Muscle layer of colon (tissue), 2 donors: ENCODE measurements around the gene ANP32B.
"Not testable (repeated sequence)": the region's sequence is repeated elsewhere in the genome, so short reads cannot be mapped to it uniquely, and the experiment has no call there.

Experiments used
- H3K27ac ChIP-seq: one replicate; pipeline ENCODE4 v1.7.0; 2013; ENCODE audit warnings: low read depth, mild to moderate bottlenecking, low read length, moderate library complexity
- H3K27me3 ChIP-seq, 2 donors: one replicate each; pipeline ENCODE4 v1.7.0; 2013; ENCODE audit warnings: low read length in 2 of 2, mild to moderate bottlenecking in 2 of 2; ENCODE audit not compliant: insufficient read depth in 2 of 2, control insufficient read depth in 1 of 2
- H3K36me3 ChIP-seq: one replicate; pipeline ENCODE4 v1.7.0; 2013; ENCODE audit warnings: mild to moderate bottlenecking, low read length; ENCODE audit not compliant: insufficient read depth
- H3K4me1 ChIP-seq: one replicate; pipeline ENCODE4 v1.7.0; 2013; ENCODE audit warnings: mild to moderate bottlenecking, low read length; ENCODE audit not compliant: insufficient read depth
- H3K4me3 ChIP-seq, 2 donors: one replicate each; pipeline ENCODE4 v1.7.0; 2013; ENCODE audit warnings: low read length in 2 of 2, low read depth in 1 of 2, mild to moderate bottlenecking in 1 of 2, moderate library complexity in 1 of 2
- H3K9ac ChIP-seq: one replicate; pipeline ENCODE4 v1.7.0; 2013; ENCODE audit warnings: low read length
- H3K9me3 ChIP-seq: one replicate; pipeline ENCODE4 v1.7.0; 2013; ENCODE audit warnings: mild to moderate bottlenecking, low read length
- donor health status: abdominal sarcoma.
- donor health status: Adenocarcinoma of cecum.

ANP32B gene

GRCh38 chr9:97947094-97947493 is 36.0 kb upstream of the ANP32B start:
- not testable (repeated sequence) for H3K9ac ChIP-seq

DNA sequence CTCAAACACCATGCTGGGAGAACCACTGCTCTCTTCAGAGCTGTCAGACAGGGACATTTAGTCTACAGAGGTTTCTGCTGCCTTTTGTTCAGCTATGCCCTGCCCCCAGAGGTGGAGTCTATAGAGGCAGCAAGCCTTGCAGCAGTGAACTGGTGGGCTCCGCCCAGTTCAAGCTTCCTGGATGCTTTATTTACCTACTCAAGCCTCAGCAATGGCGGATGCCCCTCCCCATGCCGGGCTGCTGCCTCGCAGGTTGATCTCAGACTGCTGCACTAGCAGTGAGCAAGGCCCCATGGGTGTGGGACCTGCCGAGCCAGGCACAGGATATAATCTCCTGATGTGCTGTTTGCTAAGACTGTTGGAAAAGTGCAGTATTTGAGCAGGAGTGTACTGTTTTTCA is 32.3 kb upstream of the ANP32B start:
- H3K4me3 ChIP-seq, H3K9ac ChIP-seq, H3K4me1 ChIP-seq, H3K36me3 ChIP-seq, H3K27ac ChIP-seq, H3K9me3 ChIP-seq, H3K27me3 ChIP-seq: not testable (repeated sequence)

More at GRCh38 chr9:97947094-97947493, 36.0 kb upstream of the ANP32B start:
- not testable (repeated sequence) for H3K27ac ChIP-seq, H3K27me3 ChIP-seq, H3K4me1 ChIP-seq, H3K9me3 ChIP-seq, H3K4me3 ChIP-seq, H3K36me3 ChIP-seq

- no peak overlapping the region for H3K9ac ChIP-seq
These were observed 28.6 kb upstream of the ANP32B start for GRCh38 chr9:97954550-97954989.

DNA sequence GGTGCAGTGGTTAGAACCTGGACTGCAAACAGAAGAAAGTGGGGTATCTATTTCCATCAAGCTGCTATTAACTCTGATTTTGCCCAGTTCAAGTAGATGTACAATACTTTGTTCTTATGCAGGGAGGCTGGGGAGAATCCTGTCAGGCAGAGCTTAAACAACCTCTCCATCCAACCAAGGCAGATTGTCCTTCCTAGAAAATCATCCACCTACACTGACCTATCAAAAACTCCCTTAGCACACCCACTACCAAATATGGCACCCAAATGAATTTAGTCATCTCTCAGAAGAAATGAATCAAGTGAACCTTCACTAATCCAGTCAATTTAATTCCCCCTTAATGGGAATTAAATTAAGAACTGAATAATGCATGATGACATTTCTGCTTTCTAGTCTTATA is 26.8 kb upstream of the ANP32B start:
- Histone ChIP-seq H3K4me1 (peaks cover 7% of the 10 kb centered on the region), H3K4me3 (no peak overlapping the region), H3K27me3 (no peaks in the 10 kb centered on the region), H3K9ac (no peak overlapping the region), H3K27ac (no peak overlapping the region), H3K36me3 (no peaks in the 10 kb centered on the region), H3K9me3 (no peaks in the 10 kb centered on the region)

More at GRCh38 chr9:97954550-97954989, 28.6 kb upstream of the ANP32B start:
- peaks cover 7% of the 10 kb centered on the region for H3K4me1 ChIP-seq
- H3K9me3 ChIP-seq = no peaks in the 10 kb centered on the region
- no peak overlapping the region for H3K27ac ChIP-seq
- H3K27me3 ChIP-seq = no peaks in the 10 kb centered on the region
- no peak overlapping the region for H3K4me3 ChIP-seq
- H3K36me3 ChIP-seq = no peaks in the 10 kb centered on the region

DNA sequence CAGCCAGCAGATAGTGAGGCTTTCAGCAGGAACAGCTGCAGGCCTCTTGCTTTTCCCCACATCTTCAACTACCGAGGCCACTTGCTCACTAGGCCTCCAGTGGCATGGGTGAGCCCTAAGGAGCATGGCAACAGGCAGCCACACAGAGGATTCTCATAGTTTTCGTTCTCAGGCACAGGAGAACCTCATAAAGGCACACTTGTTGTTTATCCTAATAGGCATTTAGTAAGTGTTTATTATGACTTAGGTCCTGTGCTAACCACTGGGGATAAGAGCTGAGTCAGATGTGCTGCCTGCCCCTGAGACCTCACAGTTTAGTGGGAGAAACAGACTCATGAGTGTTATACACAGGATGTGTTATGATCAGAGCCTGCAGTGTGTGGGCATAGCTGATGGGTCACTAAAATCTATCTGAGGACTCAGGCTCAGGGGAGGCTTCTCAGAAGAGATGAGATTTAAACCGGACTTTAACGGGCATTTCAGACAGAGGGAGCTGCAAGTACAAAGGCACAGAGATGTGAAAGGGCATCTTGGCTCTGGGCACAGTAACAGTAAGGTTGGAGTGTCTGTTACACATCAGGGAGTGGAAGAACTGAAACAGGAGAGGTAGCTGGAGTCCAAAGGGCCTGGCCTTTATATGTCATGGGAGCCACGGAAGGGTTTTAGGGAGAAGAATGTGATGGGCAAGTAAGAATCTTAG is 24.2 kb upstream of the ANP32B start:
- Histone ChIP-seq H3K9me3 (no peaks in the 10 kb centered on the region), H3K4me1 (peaks cover 7% of the 10 kb centered on the region), H3K27ac (no peak overlapping the region), H3K4me3 (no peak overlapping the region), H3K36me3 (no peaks in the 10 kb centered on the region), H3K9ac (no peak overlapping the region), H3K27me3 (no peaks in the 10 kb centered on the region)

DNA sequence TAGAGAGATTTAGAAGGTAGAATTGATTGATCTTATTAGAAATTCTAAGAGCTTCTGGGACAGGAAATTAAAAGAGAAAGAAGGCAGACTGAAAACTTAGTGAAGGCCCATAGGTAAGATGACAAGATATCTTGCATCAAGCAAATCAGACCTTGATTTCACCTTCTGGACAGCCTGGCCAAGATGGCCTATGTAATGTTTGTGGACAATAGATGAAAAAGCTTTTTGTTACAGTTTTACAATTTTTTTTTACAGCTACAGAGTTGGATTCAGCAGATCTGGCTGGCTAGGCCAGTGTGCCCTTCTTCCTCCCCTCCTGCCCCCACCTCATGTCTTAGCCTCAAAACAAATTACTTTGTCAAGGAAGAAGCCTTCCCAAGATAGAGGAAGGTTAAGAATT is 23.6 kb upstream of the ANP32B start:
- Histone ChIP-seq H3K36me3 (no peaks in the 10 kb centered on the region), H3K27ac (no peak overlapping the region), H3K9me3 (no peaks in the 10 kb centered on the region), H3K4me3 (no peak overlapping the region), H3K9ac (no peak overlapping the region), H3K27me3 (no peaks in the 10 kb centered on the region), H3K4me1 (peaks cover 7% of the 10 kb centered on the region)

GRCh38 chr9:97960678-97961328 is 22.3 kb upstream of the ANP32B start:
- not testable (repeated sequence) for H3K4me1 ChIP-seq, H3K27me3 ChIP-seq, H3K4me3 ChIP-seq, H3K27ac ChIP-seq, H3K36me3 ChIP-seq, H3K9ac ChIP-seq, H3K9me3 ChIP-seq

GRCh38 chr9:97961361-97961760 is 21.8 kb upstream of the ANP32B start:
- Histone ChIP-seq H3K4me3 (no peak overlapping the region), H3K36me3 (no peaks in the 10 kb centered on the region), H3K4me1 (peaks cover 7% of the 10 kb centered on the region), H3K9me3 (no peaks in the 10 kb centered on the region), H3K9ac (no peak overlapping the region), H3K27me3 (no peaks in the 10 kb centered on the region), H3K27ac (no peak overlapping the region)

GRCh38 chr9:97962136-97962535 is 21.0 kb upstream of the ANP32B start:
- H3K4me3 ChIP-seq = no peak overlapping the region
- H3K27ac ChIP-seq = no peak overlapping the region
- no peak overlapping the region for H3K9ac ChIP-seq
- no peaks in the 10 kb centered on the region for H3K9me3 ChIP-seq
- H3K36me3 ChIP-seq = no peaks in the 10 kb centered on the region
- H3K4me1 ChIP-seq = peaks cover 7% of the 10 kb centered on the region
- no peaks in the 10 kb centered on the region for H3K27me3 ChIP-seq

GRCh38 chr9:97962575-97962974 is 20.6 kb upstream of the ANP32B start:
- no peak overlapping the region for H3K4me3 ChIP-seq
- no peaks in the 10 kb centered on the region for H3K36me3 ChIP-seq
- H3K4me1 ChIP-seq = peaks cover 7% of the 10 kb centered on the region
- no peak overlapping the region for H3K9ac ChIP-seq
- H3K27ac ChIP-seq = no peak overlapping the region
- no peaks in the 10 kb centered on the region for H3K27me3 ChIP-seq
- H3K9me3 ChIP-seq = no peaks in the 10 kb centered on the region

DNA sequence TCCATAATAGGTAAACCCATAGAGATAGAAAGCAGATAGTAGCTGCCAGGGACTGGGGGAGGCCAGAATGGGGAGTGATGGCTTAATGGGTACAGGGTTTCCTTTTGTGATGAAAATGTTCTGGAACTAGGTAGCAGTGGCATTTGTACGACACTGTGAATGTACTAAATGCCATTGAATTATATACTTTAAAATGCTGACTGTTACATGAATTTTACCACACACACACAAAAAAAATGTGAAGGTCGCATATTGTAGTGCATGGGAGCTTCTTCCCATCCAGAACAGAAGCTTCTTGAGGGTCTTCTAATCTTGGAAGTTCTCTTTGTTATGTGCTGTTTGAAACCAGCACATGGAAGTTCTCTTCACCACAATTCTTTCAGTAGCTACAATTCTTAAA is 19.9 kb upstream of the ANP32B start:
- no peaks in the 10 kb centered on the region for H3K27me3 ChIP-seq
- no peak overlapping the region for H3K9ac ChIP-seq
- no peaks in the 10 kb centered on the region for H3K36me3 ChIP-seq
- H3K27ac ChIP-seq = no peak overlapping the region
- no peaks in the 10 kb centered on the region for H3K9me3 ChIP-seq
- H3K4me1 ChIP-seq = peaks cover 7% of the 10 kb centered on the region
- H3K4me3 ChIP-seq = no peak overlapping the region

DNA sequence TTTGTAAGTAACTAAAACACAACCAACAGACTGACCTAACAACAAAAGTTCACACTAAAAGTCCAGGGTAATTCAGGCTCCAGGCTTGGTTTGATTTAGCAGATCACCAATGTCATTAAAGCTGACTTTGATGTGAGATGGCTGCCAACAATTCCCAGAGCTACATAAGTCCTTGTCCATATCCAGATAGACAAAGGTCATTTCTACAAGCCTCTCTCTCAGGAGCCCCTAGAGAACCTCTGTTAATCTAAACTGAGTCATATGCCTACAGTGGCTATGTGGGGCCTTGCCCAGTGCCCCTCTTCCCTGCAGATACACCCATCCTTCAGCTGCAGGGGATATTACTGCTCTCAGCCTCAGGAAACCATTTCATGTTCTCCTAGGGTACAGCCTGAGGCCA is 18.2 kb upstream of the ANP32B start:
- no peak overlapping the region for H3K27ac ChIP-seq
- no peaks in the 10 kb centered on the region for H3K36me3 ChIP-seq
- no peaks in the 10 kb centered on the region for H3K4me1 ChIP-seq
- no peak overlapping the region for H3K9ac ChIP-seq
- H3K9me3 ChIP-seq = no peaks in the 10 kb centered on the region
- no peak overlapping the region for H3K4me3 ChIP-seq
- H3K27me3 ChIP-seq = no peaks in the 10 kb centered on the region
